Measurements from ENCODE around the gene DPYSL5.

Gene DPYSL5

GRCh38 chr2:26932974-26933373 lies 85.0 kb downstream of the DPYSL5 start:
- no peaks in the 10 kb centered on the region for H3K4me1 ChIP-seq (ENCODE audit: insufficient read depth, low read length, poor library complexity, severe bottlenecking)
- no peaks in the 10 kb centered on the region for H3K79me2 ChIP-seq (ENCODE audit: insufficient read depth, low read length)
- H3F3A ChIP-seq (ENCODE audit: low read depth) = no peaks in the 10 kb centered on the region
- no peak overlapping the region for H3K4me3 ChIP-seq (ENCODE audit: low read length, poor library complexity, severe bottlenecking)
- TF ChIP-seq, protein P1, sequence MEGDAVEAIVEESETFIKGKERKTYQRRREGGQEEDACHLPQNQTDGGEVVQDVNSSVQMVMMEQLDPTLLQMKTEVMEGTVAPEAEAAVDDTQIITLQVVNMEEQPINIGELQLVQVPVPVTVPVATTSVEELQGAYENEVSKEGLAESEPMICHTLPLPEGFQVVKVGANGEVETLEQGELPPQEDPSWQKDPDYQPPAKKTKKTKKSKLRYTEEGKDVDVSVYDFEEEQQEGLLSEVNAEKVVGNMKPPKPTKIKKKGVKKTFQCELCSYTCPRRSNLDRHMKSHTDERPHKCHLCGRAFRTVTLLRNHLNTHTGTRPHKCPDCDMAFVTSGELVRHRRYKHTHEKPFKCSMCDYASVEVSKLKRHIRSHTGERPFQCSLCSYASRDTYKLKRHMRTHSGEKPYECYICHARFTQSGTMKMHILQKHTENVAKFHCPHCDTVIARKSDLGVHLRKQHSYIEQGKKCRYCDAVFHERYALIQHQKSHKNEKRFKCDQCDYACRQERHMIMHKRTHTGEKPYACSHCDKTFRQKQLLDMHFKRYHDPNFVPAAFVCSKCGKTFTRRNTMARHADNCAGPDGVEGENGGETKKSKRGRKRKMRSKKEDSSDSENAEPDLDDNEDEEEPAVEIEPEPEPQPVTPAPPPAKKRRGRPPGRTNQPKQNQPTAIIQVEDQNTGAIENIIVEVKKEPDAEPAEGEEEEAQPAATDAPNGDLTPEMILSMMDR (conservative IDR thresholded peaks at IDR 0.05; ENCODE audit: low read length) = no peak
- TF ChIP-seq EZH2phosphoT487 (IDR thresholded peaks at IDR 0.05; ENCODE audit: borderline replicate concordance) = no peak
- H2AFZ ChIP-seq (ENCODE audit: low read length) = no peak overlapping the region
- H3K9ac ChIP-seq (ENCODE audit: low read depth, low read length, poor library complexity, severe bottlenecking) = no peak overlapping the region
- no peaks in the 10 kb centered on the region for H3K9me3 ChIP-seq (ENCODE audit: insufficient read depth, low read depth, low read length)
- no peaks in the 10 kb centered on the region for H3K27me3 ChIP-seq (ENCODE audit: insufficient read depth, low read length, poor library complexity, severe bottlenecking)
- H3K4me2 ChIP-seq (ENCODE audit: low read depth, low read length, poor library complexity, severe bottlenecking) = no peak overlapping the region
- no peaks in the 10 kb centered on the region for H3K9me2 ChIP-seq (replicated peaks; ENCODE audit: low read depth, low read length)
- H4K20me1 ChIP-seq (ENCODE audit: insufficient read depth, low read length, poor library complexity, severe bottlenecking) = no peaks in the 10 kb centered on the region
- no peaks in the 10 kb centered on the region for H3K36me3 ChIP-seq (ENCODE audit: insufficient read depth, low read length)

DNA sequence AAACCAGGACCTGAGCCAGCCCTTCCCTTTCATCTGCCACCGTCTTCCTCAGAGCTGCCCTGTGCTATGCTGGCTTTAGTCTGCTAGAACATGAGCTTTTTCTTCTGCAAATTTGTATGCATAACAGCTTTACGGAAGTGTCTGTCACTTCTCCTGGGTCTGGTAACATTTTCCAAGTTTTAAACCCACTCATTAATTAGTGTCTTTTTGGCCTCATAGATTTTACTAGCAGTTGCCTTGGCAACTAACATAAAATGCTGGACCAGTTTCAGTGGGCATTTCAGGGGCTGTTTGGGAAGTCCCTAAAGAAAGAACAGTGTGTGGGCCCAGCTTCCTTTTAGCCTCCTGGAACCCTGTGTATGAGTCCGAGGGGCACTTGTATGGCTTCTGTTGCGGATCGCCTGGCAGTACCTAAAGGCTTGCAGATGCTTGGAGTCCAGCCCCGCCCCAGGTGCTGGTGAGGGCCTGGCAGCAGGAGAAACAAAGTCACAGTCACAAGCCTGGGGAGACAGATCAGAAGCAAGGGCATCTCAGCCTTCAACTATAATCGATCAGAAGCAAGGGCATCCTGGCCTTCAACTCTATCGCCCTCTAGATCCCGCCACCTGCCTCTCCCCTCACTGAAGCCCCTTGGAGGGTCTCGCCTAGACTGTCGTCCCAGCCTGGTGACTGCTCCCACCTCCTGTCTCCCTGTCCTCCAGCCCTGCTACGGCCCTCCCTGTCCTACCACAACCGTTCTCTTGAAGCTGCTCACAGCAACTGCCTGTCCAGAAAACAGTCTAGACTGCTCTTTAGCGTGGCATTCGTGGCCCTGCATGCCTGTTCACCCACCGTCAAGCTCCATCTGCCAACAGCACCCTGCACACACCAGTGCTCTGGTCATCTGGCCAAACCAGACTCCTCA lies 85.8 kb downstream of the DPYSL5 start:
- Histone ChIP-seq H3F3A (ENCODE audit: low read depth) (no peaks in the 10 kb centered on the region), H3K27me3 (ENCODE audit: insufficient read depth, low read length, poor library complexity, severe bottlenecking) (no peaks in the 10 kb centered on the region), H3K79me2 (ENCODE audit: insufficient read depth, low read length) (no peaks in the 10 kb centered on the region), H3K9me3 (ENCODE audit: insufficient read depth, low read depth, low read length) (no peaks in the 10 kb centered on the region), H3K9me2 (replicated peaks; ENCODE audit: low read depth, low read length) (no peaks in the 10 kb centered on the region), H4K20me1 (ENCODE audit: insufficient read depth, low read length, poor library complexity, severe bottlenecking) (no peaks in the 10 kb centered on the region), H3K4me1 (ENCODE audit: insufficient read depth, low read length, poor library complexity, severe bottlenecking) (no peaks in the 10 kb centered on the region), H2AFZ (ENCODE audit: low read length) (no peak overlapping the region), H3K36me3 (ENCODE audit: insufficient read depth, low read length) (no peaks in the 10 kb centered on the region), H3K4me3 (ENCODE audit: low read length, poor library complexity, severe bottlenecking) (no peak overlapping the region), H3K9ac (ENCODE audit: low read depth, low read length, poor library complexity, severe bottlenecking) (no peak overlapping the region), H3K4me2 (ENCODE audit: low read depth, low read length, poor library complexity, severe bottlenecking) (no peak overlapping the region)
- TF ChIP-seq EZH2phosphoT487 (IDR thresholded peaks at IDR 0.05; ENCODE audit: borderline replicate concordance) = no peak
- TF ChIP-seq, protein P1 (conservative IDR thresholded peaks at IDR 0.05; ENCODE audit: low read length) = no peak

DNA sequence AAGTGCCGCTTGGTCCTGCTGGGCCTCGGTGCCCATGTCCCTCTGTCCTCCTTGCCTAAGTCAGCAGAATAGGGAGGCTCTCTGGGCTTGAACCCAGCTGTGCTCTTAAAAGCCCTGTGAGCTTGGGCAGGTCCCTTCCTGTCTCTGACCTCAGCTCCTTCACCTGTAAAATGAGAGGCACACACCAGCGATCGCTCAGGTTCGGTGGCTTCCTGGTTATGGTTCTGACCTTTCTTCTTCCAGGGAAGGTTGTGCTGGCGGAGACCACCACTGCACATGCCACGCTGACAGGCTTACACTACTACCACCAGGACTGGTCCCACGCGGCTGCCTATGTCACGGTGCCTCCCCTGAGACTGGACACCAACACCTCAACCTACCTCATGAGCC lies 86.4 kb downstream of the DPYSL5 start:
- Histone ChIP-seq H3K9ac (ENCODE audit: low read depth, low read length, poor library complexity, severe bottlenecking) (no peak overlapping the region), H4K20me1 (ENCODE audit: insufficient read depth, low read length, poor library complexity, severe bottlenecking) (no peaks in the 10 kb centered on the region), H3F3A (ENCODE audit: low read depth) (no peaks in the 10 kb centered on the region), H3K4me1 (ENCODE audit: insufficient read depth, low read length, poor library complexity, severe bottlenecking) (no peaks in the 10 kb centered on the region), H3K4me2 (ENCODE audit: low read depth, low read length, poor library complexity, severe bottlenecking) (no peak overlapping the region), H2AFZ (ENCODE audit: low read length) (no peak overlapping the region), H3K4me3 (ENCODE audit: low read length, poor library complexity, severe bottlenecking) (no peak overlapping the region), H3K36me3 (ENCODE audit: insufficient read depth, low read length) (no peaks in the 10 kb centered on the region), H3K9me2 (replicated peaks; ENCODE audit: low read depth, low read length) (no peaks in the 10 kb centered on the region), H3K9me3 (ENCODE audit: insufficient read depth, low read depth, low read length) (no peaks in the 10 kb centered on the region), H3K79me2 (ENCODE audit: insufficient read depth, low read length) (no peaks in the 10 kb centered on the region), H3K27me3 (ENCODE audit: insufficient read depth, low read length, poor library complexity, severe bottlenecking) (no peaks in the 10 kb centered on the region)
- TF ChIP-seq EZH2phosphoT487 (IDR thresholded peaks at IDR 0.05; ENCODE audit: borderline replicate concordance) = no peak
- TF ChIP-seq, protein P1 (conservative IDR thresholded peaks at IDR 0.05; ENCODE audit: low read length) = no peak
